HG03439 (cell line): ENCODE data around the gene HIGD2A.
"Not testable (repeated sequence)": the region's sequence is repeated elsewhere in the genome, so short reads cannot be mapped to it uniquely, and the experiment has no call there.

Source experiments
- ATAC-seq: cut with Tn5 transposase; IDR thresholded peaks from one replicate; pipeline ENCODE4 v1.9.1; 2021; ENCODE audit warnings: mild to moderate bottlenecking, moderate library complexity; ENCODE audit not compliant: unreplicated experiment

HIGD2A gene

DNA sequence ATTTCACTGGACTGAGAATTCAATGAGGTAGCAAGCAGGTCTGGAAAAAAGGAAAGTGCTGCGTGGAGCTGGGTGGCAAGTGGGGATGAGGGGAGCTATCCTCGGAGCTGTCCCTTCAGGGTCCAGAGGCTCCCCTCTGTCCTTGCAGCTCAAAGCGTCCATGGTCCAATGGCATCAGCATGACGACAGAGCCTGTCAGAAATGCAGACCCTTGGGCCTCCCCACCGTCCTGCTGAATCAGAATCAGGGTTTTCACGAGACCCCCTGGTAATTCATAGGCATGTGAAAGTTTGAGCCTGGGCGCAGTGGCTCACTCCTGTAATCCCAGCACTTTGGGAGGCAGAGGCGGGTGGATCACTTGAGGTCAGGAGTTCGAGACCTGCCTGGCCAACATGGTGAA, 5.5 kb downstream of the HIGD2A start:
- no peak for ATAC-seq

DNA sequence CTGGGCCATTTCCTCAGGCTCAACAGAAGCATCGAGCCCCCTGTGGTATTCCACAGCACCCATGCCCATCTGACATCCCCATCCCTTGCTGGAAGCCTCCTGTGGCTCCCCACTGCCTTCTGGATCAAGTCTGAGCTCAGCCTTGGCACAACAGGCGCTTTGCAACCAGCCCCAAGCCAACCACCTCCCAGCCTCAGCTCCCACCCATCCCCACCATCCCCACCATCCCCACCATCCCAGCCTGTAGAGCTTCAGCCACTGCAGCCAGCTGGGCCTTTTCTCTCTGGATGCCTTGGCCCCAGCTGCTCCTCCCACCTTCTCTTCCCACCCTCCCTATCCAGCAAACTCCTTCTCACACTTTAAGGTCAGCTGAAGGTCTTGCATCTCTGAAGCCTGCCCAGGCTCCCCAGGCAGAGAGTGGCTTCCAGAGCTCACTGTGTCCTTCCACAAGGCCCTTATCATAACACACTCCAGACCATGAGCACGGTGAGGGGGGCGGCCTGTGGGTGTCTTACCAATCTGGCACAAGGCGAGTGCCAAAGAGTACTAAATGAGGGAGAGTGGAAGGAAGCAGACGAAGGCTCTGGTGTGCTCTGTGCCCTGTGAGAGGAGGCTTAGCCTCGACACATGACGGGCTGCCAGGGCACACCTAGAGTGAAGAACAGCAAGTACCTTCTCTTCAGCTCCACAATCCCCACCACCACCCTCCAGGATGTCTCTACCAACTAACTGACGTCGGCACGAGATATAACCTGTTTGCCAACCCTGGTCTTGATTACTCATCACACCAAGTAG, 6.5 kb downstream of the HIGD2A start:
- ATAC-seq: no peak

- no peak for ATAC-seq
Measured at GRCh38 chr5:176396330-176396729, 7.8 kb downstream of the HIGD2A start.

GRCh38 chr5:176397736-176398420, 9.3 kb downstream of the HIGD2A start:
- no peak for ATAC-seq

DNA sequence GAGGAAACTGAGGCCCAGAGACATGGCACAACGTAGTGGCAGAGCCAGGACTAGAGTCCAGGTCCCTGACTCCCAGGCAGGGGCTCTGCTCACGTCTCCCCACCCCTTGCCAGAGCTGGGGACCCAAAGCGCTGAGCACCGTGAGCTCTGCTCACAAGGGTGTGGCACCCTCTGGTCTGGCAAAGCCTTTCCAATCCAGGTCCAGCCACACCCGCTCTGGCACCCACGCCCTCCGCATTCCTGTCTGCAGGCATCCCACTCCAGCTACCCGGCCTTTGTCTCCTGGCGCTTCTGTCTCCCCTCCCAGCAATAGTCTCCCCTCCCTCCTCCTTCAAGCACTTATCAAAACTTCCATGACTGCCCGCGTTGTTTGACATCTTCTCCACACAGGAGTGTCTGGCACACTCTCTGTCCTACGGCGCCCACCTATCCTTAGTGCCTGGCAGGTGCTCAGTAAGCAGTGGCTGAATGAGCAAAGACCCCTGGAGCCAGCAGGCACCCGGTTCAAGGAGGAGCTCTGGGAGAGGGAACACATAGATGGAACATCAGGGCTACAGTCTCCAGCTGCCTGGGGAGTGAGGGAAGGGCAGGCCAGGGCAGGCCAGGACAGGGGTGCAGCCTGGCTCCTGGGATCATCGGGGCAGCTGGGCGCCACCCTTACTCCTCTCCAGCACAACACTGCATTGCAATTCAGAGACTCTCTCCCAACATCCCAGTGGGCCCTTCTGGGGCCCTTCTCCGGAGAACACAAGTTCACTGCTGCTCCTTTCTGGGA, 12.0 kb downstream of the HIGD2A start:
- ATAC-seq: no peak

DNA sequence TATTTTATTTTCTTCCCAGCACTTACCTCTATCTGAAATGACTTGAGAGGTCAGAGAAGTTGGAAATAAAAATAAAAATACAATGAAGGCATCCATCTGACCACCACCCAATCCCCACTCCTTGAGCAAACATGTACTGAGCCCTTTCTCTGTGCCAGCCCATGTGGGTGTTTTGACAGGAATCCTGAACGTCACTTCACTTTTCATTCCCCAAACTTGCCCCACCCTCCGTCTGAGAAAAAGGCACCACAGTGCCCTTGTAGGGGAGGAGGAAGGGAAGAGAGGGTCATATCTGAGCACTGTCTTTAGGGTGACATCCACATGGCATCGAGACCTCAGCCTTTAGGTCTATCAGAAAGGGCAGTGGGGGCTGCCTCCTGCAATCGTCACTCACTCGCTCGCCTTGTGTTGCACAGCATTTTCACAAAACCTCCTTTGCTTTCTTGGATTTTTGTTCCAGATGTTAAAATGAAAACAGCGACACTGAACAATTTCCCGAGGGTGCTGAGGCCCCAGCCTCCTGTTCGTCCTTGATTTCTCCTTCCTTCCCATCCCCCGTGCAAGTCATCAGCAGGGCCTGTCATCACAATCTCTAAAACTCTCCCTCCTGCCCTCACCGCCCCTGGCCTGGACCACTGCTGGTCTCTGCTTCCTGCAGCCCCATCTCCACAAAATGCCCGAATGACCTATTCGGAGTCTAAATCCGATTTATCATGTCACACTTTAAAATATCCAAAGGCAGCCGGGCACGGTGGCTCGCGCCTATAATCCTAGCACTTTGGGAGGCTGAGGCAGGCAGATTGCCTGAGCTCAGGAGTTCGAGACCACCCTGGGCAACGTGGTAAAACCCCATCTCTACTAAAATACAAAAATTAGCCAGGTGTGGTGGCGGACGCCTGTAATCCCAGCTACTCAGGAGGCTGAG, 13.0 kb downstream of the HIGD2A start:
- no peak for ATAC-seq

DNA sequence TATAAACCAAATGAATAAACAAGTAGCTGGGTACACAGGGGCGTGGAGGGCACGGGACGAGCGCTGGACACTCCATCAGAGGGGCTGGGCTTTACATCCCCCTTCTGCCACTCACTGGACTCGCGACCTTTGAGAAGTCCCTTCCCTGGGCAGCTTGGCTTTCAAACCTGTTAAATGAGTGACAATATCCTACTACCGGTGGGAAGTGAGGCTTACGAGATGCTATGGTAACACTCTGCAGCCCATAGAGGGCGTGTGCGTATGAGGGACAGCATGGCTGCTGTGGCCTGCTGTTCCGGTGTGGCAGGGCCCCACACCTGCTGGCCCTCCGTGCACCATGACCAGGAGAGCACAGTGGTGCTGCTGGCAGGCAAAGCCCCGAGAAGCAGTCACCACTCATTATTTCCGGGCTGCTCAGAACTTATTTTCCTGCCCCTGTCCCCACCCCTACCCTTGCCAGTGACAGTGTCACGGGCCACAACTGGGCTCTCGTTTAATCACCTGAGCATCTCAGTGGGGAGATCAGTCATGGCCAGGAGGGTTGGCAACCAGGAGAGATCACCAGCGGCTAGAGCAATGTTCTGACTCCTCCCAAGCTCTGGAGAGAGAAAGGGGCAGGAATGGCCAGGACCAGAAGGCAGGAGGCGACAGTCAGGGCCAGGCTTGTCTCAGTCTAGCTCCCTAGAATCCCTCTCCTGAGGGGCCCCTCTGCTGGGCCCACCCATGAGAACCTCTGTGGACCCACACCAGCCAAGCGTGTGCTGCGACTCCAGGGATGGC, 17.3 kb downstream of the HIGD2A start:
- no peak for ATAC-seq

- no peak for ATAC-seq
Measured at GRCh38 chr5:176406436-176407052, 18.0 kb downstream of the HIGD2A start.

- no peak for ATAC-seq
Measured at GRCh38 chr5:176407456-176408251, 19.1 kb downstream of the HIGD2A start.

GRCh38 chr5:176408252-176408573, 19.7 kb downstream of the HIGD2A start:
- ATAC-seq: not testable (repeated sequence)

DNA sequence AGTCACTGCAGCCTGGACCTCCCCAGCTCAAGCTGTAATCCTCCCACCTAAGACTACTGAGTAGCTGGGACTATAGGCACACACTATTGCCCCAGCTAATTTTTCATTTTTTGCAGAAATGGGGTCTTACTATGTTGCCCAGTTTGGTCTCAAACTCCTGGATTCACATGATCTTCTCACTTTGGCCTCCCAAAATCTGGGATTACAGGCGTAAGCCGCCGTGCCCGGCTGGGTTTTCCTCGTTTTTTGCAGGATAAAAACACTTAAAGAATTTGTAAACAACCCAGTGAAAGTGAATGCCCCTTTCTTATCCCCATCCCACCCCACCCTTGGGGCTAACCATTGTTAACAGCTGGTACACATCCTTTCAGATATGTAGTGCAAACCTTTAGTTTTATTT, 20.0 kb downstream of the HIGD2A start:
- no peak for ATAC-seq

- no peak for ATAC-seq
Measured at GRCh38 chr5:176409765-176410164, 21.2 kb downstream of the HIGD2A start.

GRCh38 chr5:176410486-176411180, 22.1 kb downstream of the HIGD2A start:
- ATAC-seq: no peak

- no peak for ATAC-seq
Measured at GRCh38 chr5:176412517-176413254, 24.1 kb downstream of the HIGD2A start.

DNA sequence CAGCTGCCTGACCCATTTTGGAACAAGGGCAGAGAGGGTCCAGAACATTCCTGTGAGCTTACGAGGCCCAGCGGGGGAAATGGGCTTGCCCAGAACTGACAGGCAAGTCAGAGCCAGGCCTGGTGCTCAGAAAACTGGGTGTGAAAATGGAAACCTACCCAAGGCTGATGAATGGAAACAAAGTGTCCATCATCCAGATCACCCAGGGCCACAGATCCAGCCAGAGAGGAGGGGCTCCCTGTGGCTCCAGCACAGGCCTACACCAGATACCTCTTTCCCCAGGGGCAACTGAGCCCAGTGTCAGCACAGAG, 24.7 kb downstream of the HIGD2A start:
- no peak for ATAC-seq

DNA sequence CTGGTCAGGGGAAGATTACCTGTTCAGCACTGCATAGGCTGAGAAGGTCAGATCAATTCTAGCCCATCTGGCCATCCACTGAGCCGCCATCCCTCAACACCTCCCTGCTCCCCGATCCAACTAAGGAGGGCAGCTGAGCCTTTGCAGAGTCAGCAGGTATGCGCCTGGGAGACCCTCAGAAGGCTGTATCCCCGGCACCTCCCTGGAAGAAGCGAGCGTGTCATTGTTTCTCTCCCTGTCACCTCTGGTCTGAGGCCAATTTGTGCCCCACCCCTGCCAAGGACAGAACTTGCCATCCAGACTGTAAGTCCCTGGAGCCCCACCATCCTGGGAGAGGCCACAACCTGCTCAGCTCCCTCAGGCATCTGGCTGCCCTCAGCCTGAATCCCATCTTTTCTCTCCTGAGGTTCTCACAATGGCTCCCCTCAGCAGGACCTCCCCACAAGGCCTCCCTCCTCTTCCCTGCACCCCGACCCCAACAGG, 25.2 kb downstream of the HIGD2A start:
- no peak for ATAC-seq

GRCh38 chr5:176414704-176415103, 26.2 kb downstream of the HIGD2A start:
- ATAC-seq: no peak
